ENCODE results near the gene NEK9. TPM values are rescaled to one million over a fixed set of nuclear protein-coding genes. Genes with fewer than 3 reads are reported as not detected.
A peak's percentile ranks its signal among the peaks of the same experiment; 100 is the strongest.

Gene NEK9
- total RNA-seq, 1 experiment from 2014 or later, result 56.5 TPM

- no peak for DNase-seq
- H3K4me1 ChIP-seq (ENCODE audit: insufficient read depth, low read length), result no peaks in the 10 kb centered on the region
- peaks cover 1% of the 10 kb centered on the region; the same call in 1 of the 2 replicates for H3K79me2 ChIP-seq (ENCODE audit: insufficient read depth, low read length)
- peak overlapping the region; percentile 97 to 98 for H3K4me3 Mint-ChIP-seq
- peaks cover 15 to 23% (median 23%) of the 10 kb centered on the region in 3 experiments for H3K36me3 Mint-ChIP-seq (ENCODE audit: insufficient read depth in 1 of 3, low read depth in 3 of 3)
- no peak overlapping the region for H3K14ac ChIP-seq (ENCODE audit: insufficient read depth, low read length)
- no peak overlapping the region for H4K5ac ChIP-seq (ENCODE audit: insufficient read length, low read depth, low read length)
- H3K27me3 ChIP-seq (ENCODE audit: insufficient read depth, low read length), result no peaks in the 10 kb centered on the region
- H3K27me3 Mint-ChIP-seq (ENCODE audit: low read depth), result no peaks in the 10 kb centered on the region; the same call in 1 of the 2 replicates
- no peak overlapping the region for H2BK20ac ChIP-seq (ENCODE audit: low read depth, low read length, poor library complexity, severe bottlenecking)
- TF ChIP-seq CTCF (conservative IDR thresholded peaks at IDR 0.05), result no peak
- H4K91ac ChIP-seq (ENCODE audit: insufficient read length, low read depth, low read length), result no peak overlapping the region
- no peak overlapping the region for H2BK120ac ChIP-seq (ENCODE audit: low read depth, low read length, poor library complexity, severe bottlenecking)
- H3K9me3 ChIP-seq (ENCODE audit: control insufficient read depth, low read depth, low read length), result no peaks in the 10 kb centered on the region
- H3K27ac ChIP-seq (ENCODE audit: insufficient read length, low read depth, low read length), result no peak overlapping the region
- no peak overlapping the region for H3K4ac ChIP-seq (ENCODE audit: low read depth, low read length)
- H3K27ac Mint-ChIP-seq, result peak overlapping the region in 1 of 3 experiments; percentile 97; a peak in 2 of 7 replicates
- H2AFZ ChIP-seq (ENCODE audit: low read length), result no peak overlapping the region
- H3K79me1 ChIP-seq (ENCODE audit: insufficient read depth, low read depth, low read length, poor library complexity, severe bottlenecking), result no peaks in the 10 kb centered on the region
- H3K4me1 Mint-ChIP-seq, result peaks cover 11% of the 10 kb centered on the region in 2 experiments; a peak in 3 of 4 replicates
- no peak overlapping the region for H2BK5ac ChIP-seq (ENCODE audit: insufficient read length, low read length)
- no CpG with 5 or more reads among the region's 8 CpGs for WGBS (ENCODE audit: extremely low coverage, insufficient read length, low lambda C conversion rate)
- H4K20me1 ChIP-seq (ENCODE audit: control insufficient read depth, insufficient read depth, insufficient read length), result no peaks in the 10 kb centered on the region
- no peak overlapping the region for H2AK5ac ChIP-seq (ENCODE audit: insufficient read length, low read length)
- H3T11ph ChIP-seq (ENCODE audit: low read length), result no peak overlapping the region
- H3K18ac ChIP-seq (ENCODE audit: insufficient read length, low read depth, low read length), result no peak overlapping the region
- H4K8ac ChIP-seq (replicated peaks; ENCODE audit: insufficient read length, low read depth, low read length), result no peak overlapping the region
- no peak overlapping the region for H2BK15ac ChIP-seq (ENCODE audit: low read depth, low read length)
- H2BK12ac ChIP-seq (ENCODE audit: insufficient read length, low read depth, low read length), result no peak overlapping the region
- H3K4me2 ChIP-seq (ENCODE audit: insufficient read depth, insufficient read length, low read length), result peak overlapping the region; percentile 72
- no peak overlapping the region for H3K56ac ChIP-seq (ENCODE audit: insufficient read length, low read depth, low read length)
- H3K9me3 Mint-ChIP-seq, result peaks cover 9 to 10% of the 10 kb centered on the region in 2 experiments
- peaks cover 11% of the 10 kb centered on the region for H3K23me2 ChIP-seq (ENCODE audit: insufficient read length, low read depth, low read length, poor library complexity, severe bottlenecking)
- no peak overlapping the region for H3K9ac ChIP-seq (ENCODE audit: extremely low read depth, insufficient read length, low read length)
- no peak overlapping the region for H3K23ac ChIP-seq (ENCODE audit: insufficient read length, low read depth, low read length)
Observed at GRCh38 chr14:75064205-75064567, 62.7 kb downstream of the NEK9 start.
